ENCODE data around the gene LEPROT.

GRCh38 chr1:65388908-65389695, 31.4 kb upstream of the LEPROT start:
- TF ChIP-seq TAF1 (IDR thresholded peaks at IDR 0.05; ENCODE audit: borderline replicate concordance, insufficient read depth, low read length) (no peak), FOXP2 (optimal IDR thresholded peaks at IDR 0.05; ENCODE audit: borderline replicate concordance, extremely low read depth, extremely low read length, insufficient read depth) (no peak), POLR2AphosphoS5 (IDR thresholded peaks at IDR 0.05; ENCODE audit: low read depth, low read length) (no peak), SIN3A (IDR thresholded peaks at IDR 0.05; ENCODE audit: borderline replicate concordance, insufficient read depth, low read length) (no peak), REST (IDR thresholded peaks at IDR 0.05; ENCODE audit: insufficient read depth in 1 of 2, low read depth in 2 of 2, low read length in 2 of 2) (no peak)

Data from PFSK-1 (cell line).